Esophagus muscularis mucosa (tissue), 4 donors: ENCODE measurements around the gene UBALD1. TPM values are rescaled to one million over a fixed set of nuclear protein-coding genes. Genes with fewer than 3 reads are reported as not detected.

ENCODE experiments used
- DNase-seq: peaks from one replicate; pipeline ENCODE4 v3.0.0-alpha.2; 2017; ENCODE audit errors: extremely low spot score
- H3K27ac ChIP-seq, 4 donors: fragments of 200-600 bp; sonication (generic); replicated peaks in 1 of 4; 1 replicate in 3 of 4; 2 replicates in 1 of 4; pipeline ENCODE4 v1.5.1; 2016 to 2019; ENCODE audit warnings: mild to moderate bottlenecking in 1 of 4
- H3K27me3 ChIP-seq, 4 donors: fragments of 200-600 bp; sonication (generic); one replicate each; pipeline versions ENCODE4 v1.5.1 to v1.6.0; 2016 to 2019
- H3K36me3 ChIP-seq, 4 donors: fragments of 200-600 bp; sonication (generic); one replicate each; pipeline ENCODE4 v1.5.1; 2016 to 2019
- H3K4me1 ChIP-seq, 4 donors: fragments of 200-600 bp; sonication (generic); one replicate each; pipeline ENCODE4 v1.5.1; 2016 to 2019
- H3K4me3 ChIP-seq, 4 donors: fragments of 200-600 bp; sonication (generic); 1 replicate in 2 of 4; 2 replicates in 2 of 4; pipeline ENCODE4 v1.5.1; 2016 to 2019; ENCODE audit warnings: mild to moderate bottlenecking in 4 of 4, moderate library complexity in 1 of 4
- H3K9me3 ChIP-seq, 4 donors: fragments of 200-600 bp; sonication (generic); 1 replicate in 3 of 4; 2 replicates in 1 of 4; pipeline ENCODE4 v1.5.1; 2016 to 2019
- EP300 ChIP-seq: sonication (generic); formaldehyde crosslinking; IDR thresholded peaks from one replicate; pipeline ENCODE4 v1.6.1; 2017; ENCODE audit warnings: antibody characterized with exemption
- POLR2A ChIP-seq: fragments of 450-650 bp; IDR thresholded peaks from one replicate; pipeline ENCODE4 v1.6.1; 2017; ENCODE audit warnings: antibody characterized with exemption, moderate library complexity, mild to moderate bottlenecking, low read depth
- POLR2AphosphoS5 ChIP-seq, 2 donors: sonication (generic); formaldehyde crosslinking; IDR thresholded peaks; one replicate each; pipeline ENCODE4 v1.6.1; 2017; ENCODE audit warnings: antibody characterized with exemption in 2 of 2
- WGBS: methylation state at CpG from one replicate; pipeline ENCODE4 v1.1.5; 2018; 5-methylcytosine and 5-hydroxymethylcytosine counted together
- intact Hi-C: fragments of 100-400 bp; cut with DNase I; formaldehyde crosslinking; loops from one replicate; pipeline ENCODE4 v1.15.1; 2023
- total RNA-seq, 4 donors: library from RNA; depleted of rRNA; stranded (reverse); fragments of >200 nt; gene quantifications; one replicate each; pipeline versions ENCODE4 v1.1.0 to v1.2.1, GENCODE V29; 2016
- TF ChIP-seq, protein P1 (sequence below), 3 experiments: fragments of 200-600 bp in 2 of 3; fragments of 450-650 bp in 1 of 3; sonication (generic) in 2 of 3; IDR thresholded peaks; one replicate each; pipeline ENCODE4 v1.5.1; 2017 to 2019; ENCODE audit warnings: antibody characterized with exemption in 3 of 3, mild to moderate bottlenecking in 2 of 3, moderate library complexity in 1 of 3

Gene UBALD1
- total RNA-seq, 4 donors from 2014 or later = 11.2 to 34.6 (median 17.9) TPM

DNA sequence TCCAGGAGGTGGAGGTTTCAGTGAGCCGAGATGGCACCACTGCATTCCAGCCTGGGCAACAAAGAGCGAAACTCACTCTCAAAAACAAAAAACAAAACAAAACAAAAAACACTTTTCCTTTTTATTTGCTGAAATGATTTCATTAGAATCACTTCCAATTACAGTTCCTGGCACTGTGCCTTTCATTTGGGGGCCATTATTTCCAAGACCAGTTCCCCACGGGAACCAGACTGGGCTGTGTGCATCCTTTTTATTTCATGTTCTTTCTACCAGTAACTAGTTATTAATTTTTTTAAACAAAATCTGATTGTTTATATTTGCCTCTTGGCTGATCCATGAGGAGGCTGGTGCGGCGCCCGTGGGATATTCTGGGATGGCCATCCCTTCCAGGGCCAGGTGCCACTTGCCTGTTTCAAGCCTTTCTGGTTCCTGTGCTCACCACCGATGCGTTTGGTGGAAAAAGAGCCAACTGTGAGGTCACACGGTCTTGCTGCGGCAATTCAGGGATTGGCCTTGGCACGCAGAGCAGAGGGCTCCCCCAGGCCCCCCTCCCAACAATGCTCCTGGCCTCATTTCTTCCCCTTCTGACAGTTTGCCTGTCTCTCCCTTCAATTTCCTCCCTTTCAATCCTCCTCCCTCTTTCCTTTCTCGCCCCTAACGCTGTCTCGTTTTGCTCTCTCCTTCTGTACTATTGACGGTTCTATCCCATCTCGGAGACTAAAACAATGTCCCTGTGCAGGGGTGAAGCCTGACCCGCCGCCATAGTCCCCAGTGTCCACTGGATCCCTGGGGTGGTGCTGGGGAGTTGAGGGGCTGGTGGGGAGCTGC is 13.4 kb downstream of the UBALD1 start:
- no peak for TF ChIP-seq EP300
- no peak for TF ChIP-seq POLR2AphosphoS5 (IDR thresholded peaks at IDR 0.05)
- TF ChIP-seq POLR2A = no peak
- TF ChIP-seq, protein P1, sequence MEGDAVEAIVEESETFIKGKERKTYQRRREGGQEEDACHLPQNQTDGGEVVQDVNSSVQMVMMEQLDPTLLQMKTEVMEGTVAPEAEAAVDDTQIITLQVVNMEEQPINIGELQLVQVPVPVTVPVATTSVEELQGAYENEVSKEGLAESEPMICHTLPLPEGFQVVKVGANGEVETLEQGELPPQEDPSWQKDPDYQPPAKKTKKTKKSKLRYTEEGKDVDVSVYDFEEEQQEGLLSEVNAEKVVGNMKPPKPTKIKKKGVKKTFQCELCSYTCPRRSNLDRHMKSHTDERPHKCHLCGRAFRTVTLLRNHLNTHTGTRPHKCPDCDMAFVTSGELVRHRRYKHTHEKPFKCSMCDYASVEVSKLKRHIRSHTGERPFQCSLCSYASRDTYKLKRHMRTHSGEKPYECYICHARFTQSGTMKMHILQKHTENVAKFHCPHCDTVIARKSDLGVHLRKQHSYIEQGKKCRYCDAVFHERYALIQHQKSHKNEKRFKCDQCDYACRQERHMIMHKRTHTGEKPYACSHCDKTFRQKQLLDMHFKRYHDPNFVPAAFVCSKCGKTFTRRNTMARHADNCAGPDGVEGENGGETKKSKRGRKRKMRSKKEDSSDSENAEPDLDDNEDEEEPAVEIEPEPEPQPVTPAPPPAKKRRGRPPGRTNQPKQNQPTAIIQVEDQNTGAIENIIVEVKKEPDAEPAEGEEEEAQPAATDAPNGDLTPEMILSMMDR (IDR thresholded peaks at IDR 0.05) = no peak
- peak overlapping the region in 3 of 4 donors; percentile 0 to 32 (median 22) for H3K4me3 ChIP-seq
- H3K36me3 ChIP-seq = no peaks in the 10 kb centered on the region
- peaks cover 0 to 5% (median 0%) of the 10 kb centered on the region in 4 donors for H3K27me3 ChIP-seq
- peak overlapping the region in 1 of 4 donors; percentile 33 for H3K27ac ChIP-seq
- intact Hi-C loops = no loop called here
- no peak for DNase-seq
- H3K9me3 ChIP-seq = no peaks in the 10 kb centered on the region
- H3K4me1 ChIP-seq = peaks cover 7 to 39% (median 21%) of the 10 kb centered on the region in 4 donors
- 21% methylated on average over 18 of the region's 18 CpGs for WGBS

DNA sequence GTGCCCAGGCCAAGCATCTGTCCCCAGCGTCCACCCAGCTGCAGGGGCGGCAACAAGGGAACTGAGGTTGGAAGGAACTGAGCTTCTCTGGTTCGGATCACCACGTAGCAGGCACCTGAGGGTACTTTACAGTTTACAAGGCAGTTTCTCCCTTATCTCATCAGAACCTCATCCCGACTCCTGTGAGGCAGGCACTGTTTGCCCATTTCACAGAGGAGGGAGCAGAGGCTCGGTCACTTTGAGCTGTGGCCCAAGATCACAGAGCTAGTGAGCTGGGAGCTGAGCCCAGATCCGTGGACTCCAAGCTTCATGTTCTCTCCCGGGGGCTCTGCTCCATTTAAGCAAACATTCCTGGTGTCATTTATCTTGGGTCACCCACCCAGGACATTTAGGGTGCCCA is 15.1 kb downstream of the UBALD1 start:
- Histone ChIP-seq H3K27me3 (peaks cover 0 to 5% (median 0%) of the 10 kb centered on the region in 4 donors), H3K4me1 (peaks cover 7 to 37% (median 21%) of the 10 kb centered on the region in 4 donors), H3K27ac (no peak overlapping the region), H3K36me3 (no peaks in the 10 kb centered on the region), H3K9me3 (no peaks in the 10 kb centered on the region), H3K4me3 (no peak overlapping the region)
- TF ChIP-seq, protein P1 (IDR thresholded peaks at IDR 0.05) = no peak
- no peak for TF ChIP-seq EP300
- intact Hi-C loops = no loop called here
- 79% methylated on average over 8 of the region's 8 CpGs for WGBS
- no peak for DNase-seq

- no peak overlapping the region for H3K4me3 ChIP-seq
- peaks cover 7 to 32% (median 21%) of the 10 kb centered on the region in 4 donors for H3K4me1 ChIP-seq
- no peak overlapping the region for H3K27ac ChIP-seq
- no peaks in the 10 kb centered on the region for H3K9me3 ChIP-seq
- 88% methylated on average over 10 of the region's 10 CpGs for WGBS
- intact Hi-C loops = no loop called here
- H3K36me3 ChIP-seq = no peaks in the 10 kb centered on the region
- TF ChIP-seq POLR2AphosphoS5 (IDR thresholded peaks at IDR 0.05) = no peak
- no peak for TF ChIP-seq POLR2A
- no peak for TF ChIP-seq EP300
- TF ChIP-seq, protein P1 (IDR thresholded peaks at IDR 0.05) = no peak
- no peak for DNase-seq
- H3K27me3 ChIP-seq = peaks cover 0 to 5% (median 0%) of the 10 kb centered on the region in 4 donors
Measured at GRCh38 chr16:4599037-4599436, 15.7 kb downstream of the UBALD1 start.

- 71% methylated on average over 6 of the region's 9 CpGs for WGBS
- intact Hi-C loops = no loop called here
- no peak for DNase-seq
- Histone ChIP-seq H3K9me3 (no peaks in the 10 kb centered on the region), H3K27me3 (peaks cover 0 to under 1% (median 0%) of the 10 kb centered on the region in 4 donors), H3K4me3 (no peak overlapping the region), H3K4me1 (peaks cover 7 to 17% (median 15%) of the 10 kb centered on the region in 4 donors), H3K27ac (no peak overlapping the region), H3K36me3 (no peaks in the 10 kb centered on the region)
- TF ChIP-seq EP300 = no peak
- TF ChIP-seq POLR2AphosphoS5 (IDR thresholded peaks at IDR 0.05) = no peak
- TF ChIP-seq, protein P1 (IDR thresholded peaks at IDR 0.05) = no peak
- no peak for TF ChIP-seq POLR2A
Measured at GRCh38 chr16:4597174-4597573, 17.5 kb downstream of the UBALD1 start.
